HCT116 (cell line): ENCODE measurements around the gene CHSY3. TPM values are rescaled to one million over a fixed set of nuclear protein-coding genes. Genes with fewer than 3 reads are reported as not detected.

Experiments
- ATAC-seq: fragments of 200-7000 bp; cut with Tn5 transposase; 2 replicates; pipeline ENCODE4 v1.9.1; 2020; ENCODE audit warnings: mild to moderate bottlenecking, moderate library complexity
- BruUV-seq: library from RNA; stranded (reverse); fragments of 400-500 nt; replicated peaks from 2 replicates; lab custom pipeline; 2021; lab: Mats Ljungman, UMichigan
- CTCF ChIA-PET: fragments of 300-600 bp; sonication (Branson Sonifier 250); formaldehyde crosslinking; loops from one replicate; lab custom pipeline; 2021; ENCODE audit warnings: antibody characterized with exemption; lab: Charles Lee
- POLR2A ChIA-PET: fragments of 300-600, 350-600 bp; sonication (Branson Sonifier 250); formaldehyde crosslinking; loops from one replicate; lab custom pipeline; 2021; ENCODE audit warnings: antibody characterized with exemption; lab: Charles Lee
- RAD21 ChIA-PET, 2 experiments: fragments of 300-600 bp; sonication (Branson Sonifier 250); formaldehyde crosslinking; loops; one replicate each; lab custom pipeline; 2023; ENCODE audit warnings: low total read pairs in 2 of 2; ENCODE audit not compliant: uncharacterized antibody in 2 of 2, unreplicated experiment in 2 of 2, low non-redundant PET in 1 of 2; lab: Charles Lee
- DNase-seq: peaks from one replicate; pipeline ENCODE4 v3.0.0-alpha.2; 2010; ENCODE audit warnings: low read depth, low spot score
- H2AFZ ChIP-seq: fragments of 200-600 bp; shearing (Covaris generic), sonication (generic); 2 replicates; pipeline ENCODE4 v1.6.1; 2017; ENCODE audit warnings: low read depth, mixed run types, mixed read lengths, antibody characterized with exemption, low read length; ENCODE audit not compliant: poor library complexity, severe bottlenecking
- H3K27ac ChIP-seq: 2 replicates; pipeline ENCODE4 v1.5.1; 2012; ENCODE audit warnings: low read depth, low read length
- H3K27me3 ChIP-seq: fragments of 200-600 bp; sonication (generic); 2 replicates; pipeline ENCODE4 v1.6.1; 2016; ENCODE audit warnings: mixed run types, low read length, mixed read lengths; ENCODE audit not compliant: insufficient read depth
- H3K36me3 ChIP-seq, 2 experiments: fragments of 200-500 bp in 1 of 2; fragments of 200-600 bp in 1 of 2; sonication (Bioruptor generic) in 1 of 2; sonication (generic) in 1 of 2; 2 replicates each; pipeline versions ENCODE4 v1.5.1 to v1.6.1; 2014 to 2016; ENCODE audit warnings: low read length in 2 of 2, inconsistent platforms in 1 of 2, mixed read lengths in 1 of 2, mixed run types in 1 of 2; ENCODE audit not compliant: insufficient read depth in 2 of 2, control insufficient read depth in 1 of 2
- H3K4me1 ChIP-seq, 2 experiments: fragments of 200-600 bp in 1 of 2; sonication (generic) in 1 of 2; 2 replicates each; pipeline versions ENCODE4 v1.5.1 to v1.6.1; 2012 to 2017; ENCODE audit warnings: low read length in 2 of 2, inconsistent platforms in 1 of 2, mild to moderate bottlenecking in 1 of 2, mixed read lengths in 1 of 2, mixed run types in 1 of 2, moderate library complexity in 1 of 2; ENCODE audit not compliant: insufficient read depth in 2 of 2, control insufficient read depth in 1 of 2
- H3K4me2 ChIP-seq: fragments of 200-600 bp; sonication (generic); 2 replicates; pipeline ENCODE4 v1.6.1; 2017; ENCODE audit warnings: mixed run types, low read length, mixed read lengths
- H3K4me3 ChIP-seq, 2 experiments: fragments of 200-600 bp in 1 of 2; sonication (generic) in 1 of 2; replicated peaks in 1 of 2; 2 replicates each; pipeline ENCODE4 v1.5.1; 2011 to 2016; ENCODE audit warnings: low read length in 2 of 2, control low read depth in 1 of 2, low read depth in 1 of 2, mild to moderate bottlenecking in 1 of 2, mixed read lengths in 1 of 2, mixed run types in 1 of 2
- H3K79me2 ChIP-seq: fragments of 200-600 bp; sonication (generic); 2 replicates; pipeline ENCODE4 v1.6.1; 2017; ENCODE audit warnings: mild to moderate bottlenecking, mixed run types, low read length, moderate library complexity, mixed read lengths; ENCODE audit not compliant: insufficient read depth
- H3K9ac ChIP-seq: fragments of 200-600 bp; sonication (generic); 2 replicates; pipeline ENCODE4 v1.6.1; 2016; ENCODE audit warnings: low read length, mixed read lengths
- H3K9me2 ChIP-seq: fragments of 200-600 bp; sonication (generic), shearing (Covaris generic); 2 replicates; pipeline ENCODE4 v1.6.1; 2017; ENCODE audit warnings: mixed run types, mild to moderate bottlenecking, moderate library complexity; ENCODE audit not compliant: insufficient read depth
- H3K9me3 ChIP-seq, 2 experiments: fragments of 200-500 bp in 1 of 2; fragments of 200-600 bp in 1 of 2; sonication (Bioruptor generic) in 1 of 2; sonication (generic) in 1 of 2; 2 replicates each; pipeline ENCODE4 v1.6.1; 2014 to 2017; ENCODE audit warnings: low read length in 2 of 2, mixed read lengths in 2 of 2, inconsistent platforms in 1 of 2, low read depth in 1 of 2, mild to moderate bottlenecking in 1 of 2, mixed run types in 1 of 2, moderate library complexity in 1 of 2; ENCODE audit not compliant: control insufficient read depth in 1 of 2, insufficient read depth in 1 of 2
- H4K20me1 ChIP-seq: fragments of 200-600 bp; sonication (generic), shearing (Covaris generic); 2 replicates; pipeline ENCODE4 v1.6.1; 2017; ENCODE audit warnings: mixed run types, mild to moderate bottlenecking, moderate library complexity; ENCODE audit not compliant: insufficient read depth
- CBX3 ChIP-seq: IDR thresholded peaks from 2 replicates; pipeline ENCODE4 v1.6.1; 2012; ENCODE audit warnings: low read depth
- CEBPB ChIP-seq: IDR thresholded peaks from 2 replicates; pipeline ENCODE4 v1.6.1; 2012; ENCODE audit warnings: low read depth
- ELF1 ChIP-seq: IDR thresholded peaks from 2 replicates; pipeline ENCODE4 v1.6.1; 2012; ENCODE audit warnings: low read depth, borderline replicate concordance
- EZH2 ChIP-seq: fragments of 200-600 bp; sonication (generic); IDR thresholded peaks from 2 replicates; pipeline ENCODE4 v1.6.1; 2017; ENCODE audit warnings: antibody characterized with exemption, mixed run types
- FOSL1 ChIP-seq: IDR thresholded peaks from 2 replicates; pipeline ENCODE4 v1.6.1; 2012; ENCODE audit warnings: low read depth
- POLR2AphosphoS5 ChIP-seq: IDR thresholded peaks from 2 replicates; pipeline ENCODE4 v1.6.1; 2011; ENCODE audit warnings: mild to moderate bottlenecking, low read depth, low read length, moderate library complexity
- RAD21 ChIP-seq: IDR thresholded peaks from 2 replicates; pipeline ENCODE4 v1.6.1; 2012; ENCODE audit warnings: low read depth, mild to moderate bottlenecking
- REST ChIP-seq: IDR thresholded peaks from 2 replicates; pipeline ENCODE4 v1.6.1; 2012; ENCODE audit warnings: low read depth
- ZFX ChIP-seq: fragments of 450-650 bp; IDR thresholded peaks from 2 replicates; pipeline ENCODE4 v1.6.1; 2017
- intact Hi-C: fragments of 100-400 bp; cut with micrococcal nuclease; formaldehyde crosslinking; loops from 2 replicates; pipeline ENCODE4 v1.10.0; 2022
- total RNA-seq: library from RNA; stranded (reverse); gene quantifications from one replicate; pipeline ENCODE4 v1.2.1, GENCODE V29; 2021; ENCODE audit not compliant: unreplicated experiment

CHSY3 gene
- total RNA-seq, 1 experiment from 2014 or later, result 2.3 TPM

DNA sequence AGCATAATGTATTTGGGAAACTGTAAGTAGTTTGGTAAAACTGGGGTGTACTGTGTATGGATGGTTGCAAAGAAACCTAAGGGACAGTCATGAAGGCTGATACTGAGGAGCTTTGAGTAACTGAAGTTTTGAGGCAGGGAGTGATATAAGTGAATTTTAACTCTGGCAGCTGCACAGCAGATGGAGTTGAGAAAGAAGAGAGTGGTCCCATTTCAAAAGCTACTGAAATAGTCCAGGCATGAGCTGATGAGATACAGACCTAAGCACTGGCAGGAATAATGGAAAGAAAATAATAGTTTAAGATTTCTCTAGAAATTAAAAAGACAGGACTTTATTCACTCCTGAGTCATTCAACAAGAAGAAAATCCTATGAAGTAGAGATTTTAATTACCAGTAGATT lies 232.0 kb downstream of the CHSY3 start:
- H3K4me3 ChIP-seq, result no peak overlapping the region
- H3K9ac ChIP-seq, result no peak overlapping the region
- TF ChIP-seq CBX3, result no peak
- TF ChIP-seq ZFX, result no peak
- TF ChIP-seq FOSL1, result no peak
- no peak for TF ChIP-seq ELF1
- TF ChIP-seq EZH2, result no peak
- TF ChIP-seq RAD21, result no peak
- no peak for TF ChIP-seq REST
- TF ChIP-seq POLR2AphosphoS5, result no peak
- H2AFZ ChIP-seq, result no peak overlapping the region
- no TSS peak for BruUV-seq
- ChIA-PET POLR2A (no interaction called here), RAD21 (no interaction called here), CTCF (no interaction called here)
- H3K9me3 ChIP-seq, result no peaks in the 10 kb centered on the region
- H4K20me1 ChIP-seq, result no peaks in the 10 kb centered on the region
- no peaks in the 10 kb centered on the region for H3K4me1 ChIP-seq
- DNase-seq (no peak), ATAC-seq (no peak)
- H3K4me2 ChIP-seq, result no peak overlapping the region
- H3K27ac ChIP-seq, result no peak overlapping the region
- no peaks in the 10 kb centered on the region for H3K9me2 ChIP-seq
- H3K27me3 ChIP-seq, result no peaks in the 10 kb centered on the region
- H3K36me3 ChIP-seq, result no peaks in the 10 kb centered on the region
- intact Hi-C loops, result no loop called here
- H3K79me2 ChIP-seq, result no peaks in the 10 kb centered on the region

GRCh38 chr5:130137681-130138080 lies 233.4 kb downstream of the CHSY3 start:
- Histone ChIP-seq H4K20me1 (no peaks in the 10 kb centered on the region), H3K27ac (no peak overlapping the region), H2AFZ (no peak overlapping the region), H3K4me1 (no peaks in the 10 kb centered on the region), H3K36me3 (no peaks in the 10 kb centered on the region), H3K4me2 (no peak overlapping the region), H3K9me3 (no peaks in the 10 kb centered on the region), H3K4me3 (no peak overlapping the region), H3K27me3 (no peaks in the 10 kb centered on the region), H3K9me2 (no peaks in the 10 kb centered on the region), H3K79me2 (no peaks in the 10 kb centered on the region), H3K9ac (no peak overlapping the region)
- intact Hi-C loops, result no loop called here
- ChIA-PET RAD21 (no interaction called here), CTCF (no interaction called here), POLR2A (no interaction called here)
- DNase-seq, result no peak
- TF ChIP-seq CBX3 (no peak), CEBPB (no peak)
- no TSS peak for BruUV-seq
- no peak for ATAC-seq
